ELF-1 (cell line): ENCODE measurements around the gene MYL12B.
"Not testable (repeated sequence)": the region's sequence is repeated elsewhere in the genome, so short reads cannot be mapped to it uniquely, and the experiment has no call there.

Experiments
- DNase-seq: peaks from one replicate; pipeline ENCODE4 v3.0.0-alpha.2; 2016; ENCODE audit warnings: low read depth, low spot score

Gene MYL12B

DNA sequence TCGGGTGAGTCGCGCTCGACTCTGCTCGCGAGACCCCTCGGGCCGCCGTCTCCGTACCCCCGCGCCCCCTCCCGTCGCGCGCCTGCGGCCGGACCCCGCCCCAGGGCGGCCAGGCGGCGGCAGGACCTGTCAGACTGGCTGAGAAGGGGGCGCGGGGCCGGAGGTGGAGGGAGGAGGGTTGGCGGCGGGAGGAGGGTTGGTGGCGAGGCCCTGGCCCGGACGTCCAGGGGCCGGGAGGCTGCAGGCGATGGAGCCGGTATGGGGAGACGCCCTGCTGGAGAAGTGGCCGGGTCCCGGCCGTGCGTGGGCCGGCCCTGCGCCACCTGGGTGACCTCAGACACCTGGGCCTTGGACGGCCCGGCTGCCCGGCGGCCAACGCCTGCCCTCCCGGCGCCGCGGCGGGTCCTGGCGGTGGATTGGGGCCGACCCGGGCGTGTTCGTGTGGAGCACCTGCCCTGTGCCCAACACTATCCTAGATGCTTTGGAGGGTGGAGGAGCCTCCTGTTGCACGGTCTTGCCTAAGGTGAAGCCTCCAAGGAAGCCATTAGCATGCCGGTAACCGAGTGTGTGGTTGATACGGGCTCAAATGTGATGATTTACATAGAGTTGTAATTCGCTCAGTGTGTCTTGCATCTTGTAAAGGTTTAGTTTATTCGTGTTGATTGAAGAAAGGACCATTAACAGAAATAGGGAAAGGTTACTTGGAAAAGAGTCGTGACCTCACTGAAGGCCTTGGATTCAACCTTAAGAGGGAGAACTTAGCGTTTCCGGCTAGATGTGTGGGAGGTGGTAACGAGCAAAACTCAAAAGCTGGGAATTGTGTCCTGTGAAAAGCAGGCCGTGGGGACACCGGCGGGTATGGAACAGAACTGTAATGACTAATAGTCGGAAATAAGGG lies 550 bp downstream of the MYL12B start:
- no peak for DNase-seq

DNA sequence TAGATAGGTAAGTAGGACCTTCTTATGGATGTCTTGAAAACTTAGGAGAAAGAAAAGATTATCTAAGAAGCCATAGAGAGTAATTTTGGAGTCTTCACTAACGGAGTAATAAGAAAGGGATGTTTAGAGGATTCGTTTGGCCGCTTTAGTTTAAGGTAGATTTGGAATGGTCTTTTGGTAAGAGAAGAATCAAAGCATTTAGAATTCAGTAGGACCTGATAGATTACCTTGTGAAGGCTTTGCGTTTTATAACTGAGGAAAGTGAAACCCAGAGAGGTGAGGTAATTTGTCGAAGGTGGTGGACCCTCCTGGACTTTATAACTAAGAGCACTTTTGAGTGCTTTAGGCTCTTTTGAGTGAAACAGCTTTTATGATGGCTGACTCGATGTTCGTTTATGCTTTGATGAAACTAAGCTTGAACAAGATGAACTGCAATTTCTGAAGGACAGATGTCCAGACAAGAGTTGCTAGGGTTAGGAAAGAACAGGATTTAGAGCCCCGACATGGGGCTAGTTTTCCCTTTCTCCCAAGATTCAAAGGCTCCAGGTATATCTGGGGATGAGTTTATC lies 1.3 kb downstream of the MYL12B start:
- DNase-seq = no peak

DNA sequence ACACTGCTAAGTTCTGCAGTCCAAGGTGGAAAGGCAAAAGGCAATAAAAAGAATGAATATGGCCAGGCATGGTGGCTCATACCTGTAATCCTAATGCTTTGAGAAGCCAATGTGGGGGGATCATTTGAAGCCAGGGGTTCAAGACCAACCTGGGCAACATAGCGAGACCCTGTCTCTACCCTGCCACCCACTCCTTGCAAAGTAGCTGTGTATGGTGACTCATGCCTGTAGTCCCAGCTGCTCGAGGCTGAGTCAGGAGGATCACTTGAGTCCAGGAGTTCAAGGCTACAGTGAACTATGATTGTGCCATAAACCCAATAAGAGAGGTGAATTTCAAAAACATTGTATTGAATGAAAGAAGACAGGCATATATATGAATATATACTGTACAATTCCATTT lies 2.4 kb downstream of the MYL12B start:
- no peak for DNase-seq

DNA sequence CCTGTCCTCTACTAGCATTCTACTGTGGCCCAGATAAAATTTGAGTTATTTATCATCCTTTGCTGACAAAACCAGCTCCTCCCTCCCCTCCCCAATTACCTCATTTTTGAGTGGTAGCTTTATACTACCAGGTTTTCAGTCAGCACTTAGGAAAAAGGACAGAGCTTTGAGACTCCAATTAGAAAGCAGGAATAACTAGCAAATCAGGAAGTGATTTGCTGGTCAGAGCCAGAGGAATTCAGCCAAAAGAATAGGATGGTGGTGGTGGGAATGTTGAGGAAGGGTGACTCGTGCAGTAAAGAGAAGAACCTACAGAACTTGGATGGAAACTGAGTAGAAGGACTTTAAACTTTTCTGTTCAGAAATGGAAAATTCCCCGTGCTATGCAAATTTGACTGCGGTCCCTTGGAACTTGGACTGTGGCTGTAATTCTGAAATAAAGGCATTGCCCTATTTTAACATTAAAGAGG lies 3.7 kb downstream of the MYL12B start:
- DNase-seq = peak; percentile 66

DNA sequence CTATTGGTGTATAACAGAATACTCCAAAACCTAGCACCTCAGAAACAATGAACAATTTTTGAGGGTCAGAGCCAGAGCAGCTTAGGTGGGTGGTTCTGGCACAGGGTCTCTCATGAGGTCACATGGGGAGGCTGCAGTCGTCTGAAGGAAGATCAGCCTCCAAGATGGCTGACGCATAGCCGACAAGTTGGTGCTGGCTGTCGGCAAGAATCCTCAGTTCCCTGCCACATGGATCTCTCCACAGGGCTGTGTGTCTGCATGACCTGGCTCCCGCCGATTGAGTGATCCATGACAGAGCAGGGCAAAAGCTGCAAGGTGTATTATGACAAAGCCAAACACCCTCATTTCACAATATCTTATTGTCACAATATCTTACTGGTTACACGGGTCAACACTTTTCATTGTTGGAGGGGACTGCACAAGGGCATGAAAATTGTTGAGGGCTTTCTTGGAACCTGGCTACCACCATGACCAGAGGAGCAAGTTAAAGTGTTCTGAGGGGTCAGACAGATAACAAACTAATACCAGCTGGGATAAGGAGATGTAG lies 4.2 kb downstream of the MYL12B start:
- DNase-seq = no peak

DNA sequence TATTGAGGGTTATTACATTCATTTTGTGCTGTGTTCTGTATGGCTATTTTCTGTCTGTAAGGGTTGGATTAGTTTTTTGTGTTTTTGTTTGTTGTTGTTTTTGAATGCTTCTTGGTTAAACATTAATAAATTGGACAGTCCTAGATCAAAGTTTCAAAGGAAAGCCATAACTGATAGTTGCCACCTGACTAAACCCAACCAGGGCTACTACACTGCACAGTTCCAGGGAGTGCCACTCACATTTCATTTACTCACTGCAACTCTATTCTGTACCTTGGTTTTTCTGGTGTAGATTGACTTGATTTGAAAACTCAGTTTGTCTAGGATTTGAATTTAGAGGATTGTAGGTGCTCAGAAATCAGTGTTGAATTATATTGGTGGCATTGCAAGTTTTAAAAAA lies 6.4 kb downstream of the MYL12B start:
- DNase-seq = no peak

DNA sequence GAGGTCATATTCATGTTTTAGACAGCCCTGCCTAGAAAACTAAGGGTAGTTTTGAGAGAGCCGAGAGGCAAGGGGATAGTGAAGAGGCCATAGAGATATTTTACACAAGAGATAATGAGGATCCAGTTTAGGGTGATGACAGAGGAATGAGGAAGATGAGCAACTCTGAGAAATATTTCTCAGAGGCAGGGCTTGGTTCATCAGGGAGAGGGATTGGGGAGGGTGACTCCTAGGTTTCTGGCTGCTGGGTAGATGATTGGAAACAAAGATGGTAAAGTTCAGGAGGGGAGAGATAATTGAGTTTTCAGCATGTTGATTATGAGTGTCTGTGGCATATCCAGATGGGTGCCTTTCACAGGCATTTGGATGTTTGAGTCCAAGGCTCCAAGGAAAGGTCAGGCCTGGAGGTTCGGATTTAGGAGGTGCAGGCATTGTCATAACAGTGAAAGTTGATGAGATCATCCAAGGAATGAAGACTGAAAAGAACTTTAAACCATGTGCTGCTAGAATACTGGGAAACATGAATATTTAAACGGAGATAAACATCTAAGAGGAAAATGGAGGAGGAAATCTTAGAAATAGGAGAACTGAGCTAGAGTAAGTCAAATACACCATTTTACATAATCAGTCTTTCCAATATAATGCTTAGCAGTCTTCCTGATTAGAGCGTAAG lies 7.4 kb downstream of the MYL12B start:
- no peak for DNase-seq

DNA sequence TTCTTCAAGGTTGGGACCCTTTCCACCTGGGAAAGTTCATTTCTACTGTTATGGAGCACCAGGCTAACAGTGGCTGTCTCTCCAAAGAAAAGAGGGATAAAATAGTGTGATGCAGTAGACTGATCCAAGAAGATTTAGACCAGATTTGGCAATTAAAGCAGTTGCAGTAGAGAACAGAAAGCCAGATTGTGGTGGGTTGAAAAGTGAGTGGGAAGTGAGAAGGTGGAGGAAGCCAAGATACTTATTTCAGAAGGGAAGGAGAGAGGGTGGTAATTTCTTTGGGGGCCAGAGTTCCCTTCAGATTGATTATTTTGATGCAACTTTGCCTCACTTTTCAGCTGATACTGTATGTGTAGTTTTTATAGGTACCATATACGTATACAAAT lies 8.0 kb downstream of the MYL12B start:
- no peak for DNase-seq

DNA sequence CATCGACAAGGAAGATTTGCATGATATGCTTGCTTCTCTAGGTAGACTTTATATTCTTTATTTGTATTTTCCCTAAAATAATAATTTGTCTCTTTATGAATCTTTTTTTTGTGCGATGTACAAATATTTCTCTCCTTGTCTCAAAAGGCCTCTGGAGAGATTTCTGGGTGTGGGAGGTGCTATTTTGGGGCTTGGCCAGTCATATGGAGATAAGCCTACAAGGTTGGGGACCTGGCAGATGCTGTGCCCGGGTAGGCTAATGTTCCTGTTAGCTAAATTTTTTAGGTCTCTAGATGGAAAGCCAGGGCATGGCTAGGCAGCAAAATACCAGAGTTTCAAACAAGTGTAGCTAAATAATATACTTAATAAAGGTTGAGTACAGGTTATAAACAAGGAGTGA lies 11.1 kb downstream of the MYL12B start:
- no peak for DNase-seq

DNA sequence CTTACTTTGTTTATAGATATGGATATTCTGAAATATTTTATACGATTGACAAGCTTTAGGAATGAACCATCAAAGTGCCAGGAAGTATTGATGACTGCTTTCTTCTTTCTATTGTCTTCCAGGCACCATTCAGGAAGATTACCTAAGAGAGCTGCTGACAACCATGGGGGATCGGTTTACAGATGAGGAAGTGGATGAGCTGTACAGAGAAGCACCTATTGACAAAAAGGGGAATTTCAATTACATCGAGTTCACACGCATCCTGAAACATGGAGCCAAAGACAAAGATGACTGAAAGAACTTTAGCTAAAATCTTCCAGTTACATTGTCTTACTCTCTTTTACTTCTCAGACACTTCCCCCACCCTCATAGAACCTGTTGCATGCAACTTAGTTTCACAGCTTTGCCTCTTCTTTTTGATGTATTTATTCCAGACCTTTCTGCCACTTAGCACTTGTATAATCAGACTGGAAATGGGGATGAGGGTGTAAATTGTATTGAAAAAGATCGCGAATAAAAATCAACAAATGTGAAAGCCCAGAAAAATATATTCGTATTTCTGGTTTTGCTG lies 15.8 kb downstream of the MYL12B start:
- DNase-seq = not testable (repeated sequence)

DNA sequence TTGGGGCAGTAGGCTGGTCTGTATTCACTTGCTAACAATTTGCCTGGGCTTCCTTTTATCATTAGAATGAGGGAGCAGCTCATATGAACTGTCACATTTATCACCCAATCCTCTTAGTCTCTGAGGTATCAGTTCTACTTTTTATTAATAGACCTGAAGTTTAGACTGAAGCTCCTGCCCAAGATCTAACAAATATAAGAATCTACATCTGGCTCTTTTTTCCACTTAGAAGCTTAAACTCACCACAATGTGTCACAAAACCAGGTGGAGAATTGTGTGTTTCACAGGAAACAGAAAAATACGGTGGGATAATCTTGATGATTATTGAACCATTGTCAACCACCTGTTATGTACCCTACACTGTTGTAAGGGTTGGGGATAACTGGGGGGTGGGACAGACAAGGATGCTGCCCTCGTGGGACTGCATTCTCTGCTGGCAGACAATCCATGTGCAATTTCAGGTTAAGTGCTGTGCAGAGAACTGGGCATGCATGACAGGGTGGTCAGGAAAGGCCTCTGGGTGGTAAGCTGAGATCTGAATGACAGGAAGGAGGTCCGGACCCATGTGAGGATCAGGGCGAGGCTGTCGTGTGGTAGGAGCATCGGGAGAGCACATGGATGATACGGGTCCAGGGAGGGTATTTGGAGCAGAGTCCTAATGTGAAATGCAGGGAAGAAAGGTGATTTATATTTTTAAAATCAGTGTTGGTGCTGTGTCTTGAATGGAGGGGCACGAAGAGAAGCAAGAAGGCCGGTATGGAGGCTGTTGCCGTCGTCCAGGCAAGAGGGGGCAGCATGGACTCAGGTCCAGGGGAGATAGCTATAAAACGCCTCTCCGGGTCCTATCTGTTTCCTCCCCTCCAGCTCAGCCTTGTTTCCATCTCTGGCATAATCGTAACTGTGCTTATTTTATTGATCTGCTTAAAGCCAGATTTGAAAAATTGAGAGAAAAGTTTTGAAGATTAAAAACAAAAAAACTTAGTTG lies 17.6 kb downstream of the MYL12B start:
- no peak for DNase-seq

DNA sequence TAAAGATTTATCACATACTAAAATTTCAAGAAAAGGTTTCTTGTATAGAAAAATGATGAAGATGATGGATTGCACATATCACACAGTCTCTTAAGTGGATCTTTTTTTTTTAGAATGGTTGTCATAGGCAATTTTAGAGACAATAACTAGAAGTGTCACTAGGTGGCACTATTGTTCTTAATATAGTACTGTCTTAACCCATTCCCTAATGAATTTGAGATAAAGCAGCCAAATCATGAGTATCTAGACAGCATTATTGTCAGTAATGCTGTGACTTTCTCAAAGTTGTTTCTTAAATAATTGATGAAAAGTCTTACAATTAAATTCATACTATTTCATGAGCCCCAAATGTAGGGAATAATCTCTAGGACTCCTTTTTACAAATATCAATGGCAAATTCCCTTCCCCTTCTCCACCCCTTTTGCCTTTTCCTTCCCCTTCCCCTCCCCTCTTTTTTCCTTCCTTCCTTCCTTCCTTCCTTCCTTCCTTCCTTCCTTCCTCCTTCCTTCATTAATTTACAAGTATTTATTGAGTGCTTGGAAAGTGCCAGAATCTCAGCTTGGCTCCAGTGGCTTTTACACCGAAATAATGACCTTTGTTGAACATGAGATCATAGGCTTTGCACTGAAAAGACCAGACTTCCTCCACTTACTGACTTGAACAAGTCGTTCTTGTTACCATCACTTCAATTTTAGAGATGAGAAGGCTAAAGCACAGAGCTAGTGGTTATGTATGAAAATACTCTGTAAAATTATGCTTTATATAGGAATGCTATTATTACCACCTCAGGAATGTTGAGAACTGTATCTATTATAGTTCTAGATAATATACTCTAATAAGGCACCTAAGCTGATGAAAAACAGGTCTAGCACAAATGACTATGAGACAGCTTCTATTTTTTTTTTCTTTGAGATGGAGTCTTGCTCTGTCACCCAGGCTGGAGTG lies 19.8 kb downstream of the MYL12B start:
- no peak for DNase-seq

DNA sequence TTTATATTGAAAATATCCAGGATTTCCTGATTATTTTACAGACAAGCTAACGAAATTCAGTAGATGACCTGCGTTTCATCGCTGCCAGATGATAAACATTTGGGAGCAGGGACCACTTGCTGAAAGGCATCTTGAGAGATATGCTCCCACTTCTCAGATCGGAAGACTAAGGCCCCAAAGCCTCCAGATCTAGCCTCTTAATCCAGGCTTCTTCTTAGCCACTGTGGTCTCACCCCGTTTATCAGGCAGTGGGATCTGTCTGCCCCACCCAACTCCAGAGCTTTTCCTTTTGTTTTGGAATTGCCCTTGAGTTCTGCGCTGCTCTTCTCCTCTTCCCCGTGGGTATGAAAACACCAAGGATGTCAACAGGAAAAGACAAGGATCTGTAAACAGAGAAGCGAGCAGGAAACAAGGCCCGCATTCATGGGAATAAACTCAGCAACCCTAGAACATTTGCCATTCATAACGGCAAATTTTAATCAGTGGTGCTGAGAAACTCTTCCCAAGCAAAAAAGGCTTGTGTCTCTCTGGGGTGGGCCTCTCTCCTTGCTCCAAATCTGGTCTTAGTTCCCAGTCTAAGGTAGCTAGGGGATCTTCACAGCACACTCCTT lies 21.4 kb downstream of the MYL12B start:
- DNase-seq = no peak

DNA sequence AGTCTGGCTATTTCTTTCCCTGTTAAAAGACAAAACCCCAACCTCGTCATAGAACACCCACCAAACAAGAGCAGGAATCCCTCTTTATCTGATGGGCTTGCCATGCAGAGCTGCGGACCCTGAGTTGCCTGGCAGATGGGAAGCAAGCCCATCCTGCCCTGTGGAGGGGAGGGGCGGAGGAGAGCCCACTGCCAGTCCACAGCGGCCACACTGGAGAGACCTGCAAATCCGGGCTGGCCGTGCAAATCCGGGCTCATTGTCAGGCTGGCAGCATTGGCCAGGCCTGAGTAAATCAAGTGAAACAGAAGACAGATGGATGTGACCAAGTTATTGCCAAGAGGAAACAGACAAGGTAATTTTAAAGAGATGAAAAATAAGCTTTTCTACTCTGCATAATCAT lies 22.0 kb downstream of the MYL12B start:
- DNase-seq = no peak

DNA sequence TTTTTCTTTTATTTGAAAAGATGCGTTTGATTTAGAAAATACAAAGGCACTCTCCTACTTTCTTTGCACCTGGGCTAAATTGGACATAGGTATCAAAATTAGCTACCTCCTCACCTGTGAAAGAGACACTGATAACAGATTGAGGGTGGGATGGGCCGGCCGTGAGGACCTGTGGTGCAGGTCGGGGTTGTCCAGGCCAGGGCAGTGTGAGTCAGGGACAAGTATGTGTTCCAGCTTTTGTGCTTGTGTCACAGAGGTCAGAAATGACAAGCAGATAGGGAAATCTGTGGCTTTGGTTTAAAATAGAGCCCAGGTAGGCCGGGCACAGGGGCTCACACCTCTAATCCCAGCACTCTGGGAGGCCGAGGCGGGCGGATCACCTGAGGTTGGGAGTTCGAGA lies 22.6 kb downstream of the MYL12B start:
- no peak for DNase-seq

DNA sequence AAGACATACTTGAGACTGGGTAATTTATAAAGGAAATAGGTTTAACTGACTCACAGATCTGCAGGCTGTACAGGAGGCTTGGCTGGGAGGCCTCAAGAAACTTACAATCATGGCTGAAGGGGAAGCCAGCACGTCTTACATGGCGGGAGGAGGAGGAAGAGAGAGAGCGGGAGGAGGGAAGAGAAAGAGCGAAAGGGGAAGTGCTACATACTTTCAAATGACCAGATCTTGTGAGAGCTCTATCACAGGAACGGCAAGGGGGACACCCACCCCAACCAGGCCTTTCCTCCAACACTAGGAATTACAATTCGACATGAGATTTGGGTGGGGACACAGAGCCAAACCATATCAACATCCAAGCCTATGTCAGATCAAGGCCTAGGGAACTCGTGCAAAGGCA lies 24.2 kb downstream of the MYL12B start:
- DNase-seq = no peak

DNA sequence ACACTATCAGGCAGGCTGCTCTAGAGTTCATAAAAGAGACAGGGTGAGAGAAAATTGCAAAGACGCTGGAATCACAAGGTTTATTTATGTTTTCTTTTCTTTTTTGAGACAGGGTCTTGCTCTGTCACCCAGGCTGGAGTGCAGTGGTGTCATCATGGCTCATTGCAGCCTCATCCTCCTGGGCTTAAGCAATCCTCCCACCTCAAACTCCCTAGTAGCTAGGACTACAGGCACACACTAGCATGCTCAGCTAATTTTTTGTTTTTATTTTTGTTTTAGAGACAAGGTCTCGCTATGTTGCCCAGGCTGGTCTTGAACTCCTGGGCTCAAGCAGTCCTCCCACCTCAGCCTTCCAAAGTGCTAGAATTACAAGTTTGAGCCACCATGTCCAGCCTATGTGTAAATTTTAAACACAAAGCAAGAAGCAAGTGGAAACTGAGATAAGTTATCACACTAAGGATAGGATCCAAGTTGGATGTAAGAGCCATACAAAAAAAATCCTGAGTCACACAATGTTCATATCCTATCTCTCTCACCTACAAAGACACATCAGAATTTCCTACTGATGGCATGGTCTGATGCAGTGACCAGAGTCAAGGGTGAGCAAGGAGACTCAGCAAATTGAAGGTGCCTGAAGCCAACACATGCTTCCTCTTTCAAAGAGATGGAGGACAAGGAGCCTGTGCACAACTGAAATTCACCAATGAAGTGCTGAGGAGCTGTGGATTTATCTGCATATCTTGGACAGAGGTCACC lies 31.4 kb downstream of the MYL12B start:
- DNase-seq = no peak

DNA sequence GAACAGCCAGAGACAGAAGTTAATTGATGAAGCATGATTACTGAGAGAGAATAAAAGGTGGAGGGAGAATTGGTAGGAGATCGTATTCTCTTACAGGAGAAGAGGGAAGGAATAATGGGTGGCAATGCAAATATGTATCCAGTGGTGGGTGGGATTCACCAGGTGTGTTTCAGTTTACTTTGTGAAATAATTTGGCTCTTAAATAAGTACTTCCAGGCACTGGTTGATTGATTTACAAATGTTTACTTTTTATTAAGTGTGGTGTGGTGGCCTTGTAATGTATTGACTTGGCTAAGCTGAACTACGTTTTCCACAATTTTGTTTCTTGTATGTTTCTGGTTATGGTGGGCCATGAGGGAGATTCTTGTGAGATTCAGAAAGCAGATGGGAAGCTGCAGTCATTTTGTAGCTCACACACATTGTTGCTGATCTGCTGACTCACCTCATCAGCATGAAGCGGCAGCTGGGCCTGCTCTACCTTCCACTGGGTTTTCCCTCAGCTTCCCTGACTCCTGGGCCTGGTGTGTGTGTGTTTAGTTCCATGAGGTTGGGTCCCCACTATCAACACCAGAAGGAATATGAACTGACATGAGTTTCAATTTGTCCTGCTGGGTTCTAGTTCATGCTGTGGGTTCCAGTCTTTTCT lies 32.6 kb downstream of the MYL12B start:
- peak; percentile 56 for DNase-seq
